WTC11 (cell line): ENCODE results near the gene IL1RAPL2. TPM values are rescaled to one million over a fixed set of nuclear protein-coding genes. Genes with fewer than 3 reads are reported as not detected.

Experiments
- ATAC-seq: fragments of 200-7000 bp; cut with Tn5 transposase; 2 replicates; pipeline ENCODE4 v1.10.0; 2021; ENCODE audit warnings: mild to moderate bottlenecking, moderate library complexity
- CTCF ChIA-PET: fragments of 300-600 bp; sonication (Branson Sonifier 250); formaldehyde crosslinking; loops from one replicate; lab custom pipeline; 2021; ENCODE audit warnings: antibody characterized with exemption; lab: Charles Lee
- POLR2A ChIA-PET: fragments of 350-600 bp; sonication (Branson Sonifier 250); formaldehyde crosslinking; loops from one replicate; lab custom pipeline; 2021; ENCODE audit warnings: antibody characterized with exemption; lab: Charles Lee
- DNase-seq: peaks from one replicate; pipeline ENCODE4 v3.0.0; 2021; ENCODE audit warnings: low spot score
- H3K27ac Mint-ChIP-seq: 2 replicates; pipeline ENCODE4 v1.8.0; 2021; ENCODE audit warnings: mixed read lengths
- H3K27me3 Mint-ChIP-seq: 2 replicates; pipeline ENCODE4 v1.8.0; 2021; ENCODE audit warnings: low read depth, mild to moderate bottlenecking, moderate library complexity, mixed read lengths
- H3K36me3 Mint-ChIP-seq: 2 replicates; pipeline ENCODE4 v1.8.0; 2021; ENCODE audit warnings: mixed read lengths
- H3K4me1 Mint-ChIP-seq: 2 replicates; pipeline ENCODE4 v1.8.0; 2022; ENCODE audit warnings: mixed read lengths
- H3K4me3 Mint-ChIP-seq: 2 replicates; pipeline ENCODE4 v1.8.0; 2021; ENCODE audit warnings: mild to moderate bottlenecking, moderate library complexity, mixed read lengths
- H3K9me3 Mint-ChIP-seq: 2 replicates; pipeline ENCODE4 v1.8.0; 2021; ENCODE audit warnings: mixed read lengths
- AR ChIP-seq: fragments of 250-450 bp; sonication (Bioruptor Pico); IDR thresholded peaks from 2 replicates; pipeline ENCODE4 v1.9.0; 2021; ENCODE audit warnings: mild to moderate bottlenecking
- ATF1 ChIP-seq: sonication (generic); formaldehyde crosslinking; IDR thresholded peaks from 2 replicates; pipeline ENCODE4 v1.8.1; 2023; ENCODE audit warnings: mild to moderate bottlenecking, moderate library complexity, missing genetic modification reagents
- ATF2 ChIP-seq: sonication (generic); formaldehyde crosslinking; IDR thresholded peaks from 2 replicates; pipeline ENCODE4 v1.8.1; 2022; ENCODE audit warnings: low read depth, missing genetic modification reagents, borderline replicate concordance
- CBFB ChIP-seq: sonication (generic); formaldehyde crosslinking; IDR thresholded peaks from 2 replicates; pipeline ENCODE4 v1.8.1; 2022; ENCODE audit warnings: mild to moderate bottlenecking, low read depth, missing genetic modification reagents
- CREM ChIP-seq: sonication (generic); formaldehyde crosslinking; IDR thresholded peaks from 2 replicates; pipeline ENCODE4 v1.8.1; 2022; ENCODE audit warnings: mild to moderate bottlenecking, missing genetic modification reagents, moderate library complexity
- CTCF ChIP-seq: fragments of 200-600 bp; IDR thresholded peaks from 2 replicates; pipeline ENCODE4 v1.8.0; 2022; ENCODE audit warnings: antibody characterized with exemption
- ETV6 ChIP-seq: sonication (generic); formaldehyde crosslinking; IDR thresholded peaks from 2 replicates; pipeline ENCODE4 v1.8.1; 2022; ENCODE audit warnings: mild to moderate bottlenecking, missing genetic modification reagents
- IRF1 ChIP-seq: sonication (generic); formaldehyde crosslinking; IDR thresholded peaks from 2 replicates; pipeline ENCODE4 v1.8.0; 2023; ENCODE audit warnings: missing genetic modification reagents
- MLX ChIP-seq: sonication (generic); formaldehyde crosslinking; IDR thresholded peaks from 2 replicates; pipeline ENCODE4 v1.8.1; 2023; ENCODE audit warnings: mild to moderate bottlenecking, missing genetic modification reagents, moderate library complexity
- NR3C1 ChIP-seq: sonication (generic); formaldehyde crosslinking; conservative IDR thresholded peaks from 2 replicates; pipeline ENCODE4 v1.8.1; 2023; ENCODE audit warnings: low read depth, mild to moderate bottlenecking, missing genetic modification reagents
- PREB ChIP-seq: sonication (generic); formaldehyde crosslinking; IDR thresholded peaks from 2 replicates; pipeline ENCODE4 v1.8.1; 2022; ENCODE audit warnings: mild to moderate bottlenecking, missing genetic modification reagents, moderate library complexity, borderline replicate concordance
- RORB ChIP-seq: fragments of 250-450 bp; sonication (Bioruptor Pico); IDR thresholded peaks from 2 replicates; pipeline ENCODE4 v1.9.0; 2021; ENCODE audit warnings: mild to moderate bottlenecking
- TEAD4 ChIP-seq: sonication (generic); formaldehyde crosslinking; IDR thresholded peaks from 2 replicates; pipeline ENCODE4 v1.8.0; 2022; ENCODE audit warnings: mild to moderate bottlenecking, missing genetic modification reagents
- TP53 ChIP-seq: sonication (generic); formaldehyde crosslinking; IDR thresholded peaks from 2 replicates; pipeline ENCODE4 v1.8.1; 2023; ENCODE audit warnings: mild to moderate bottlenecking, missing genetic modification reagents
- USF2 ChIP-seq: sonication (generic); formaldehyde crosslinking; IDR thresholded peaks from 2 replicates; pipeline ENCODE4 v1.8.1; 2023; ENCODE audit warnings: mild to moderate bottlenecking, missing genetic modification reagents, moderate library complexity
- ZNF219 ChIP-seq: sonication (generic); formaldehyde crosslinking; IDR thresholded peaks from 2 replicates; pipeline ENCODE4 v1.8.0; 2023; ENCODE audit warnings: missing genetic modification reagents, mild to moderate bottlenecking, borderline replicate concordance
- ZNF416 ChIP-seq: fragments of 250-450 bp; sonication (Bioruptor Pico); IDR thresholded peaks from 2 replicates; pipeline ENCODE4 v1.9.0; 2021; ENCODE audit warnings: mild to moderate bottlenecking, inconsistent platforms
- ZNF423 ChIP-seq: fragments of 250-450 bp; sonication (Bioruptor Pico); IDR thresholded peaks from 2 replicates; pipeline ENCODE4 v2.1.2; 2022; ENCODE audit warnings: mild to moderate bottlenecking, moderate library complexity
- total RNA-seq: library from RNA; stranded (reverse); gene quantifications from 3 replicates; pipeline ENCODE4 v1.2.3, GENCODE V29; 2021
- TF ChIP-seq, protein P1 (sequence below): sonication (generic); formaldehyde crosslinking; IDR thresholded peaks from 2 replicates; pipeline ENCODE4 v1.8.1; 2022; ENCODE audit warnings: missing genetic modification reagents, borderline replicate concordance
- TF ChIP-seq, protein P2 (sequence below): sonication (generic); formaldehyde crosslinking; IDR thresholded peaks from 2 replicates; pipeline ENCODE4 v1.8.0; 2022; ENCODE audit warnings: mild to moderate bottlenecking, missing genetic modification reagents

Gene IL1RAPL2
- total RNA-seq, 1 experiment from 2014 or later = 0.09 TPM

- no peaks in the 10 kb centered on the region; the same call in 1 of the 2 replicates for H3K27me3 Mint-ChIP-seq
- TF ChIP-seq CREM (CRISPR knock-in tag) (no peak), PREB (CRISPR knock-in tag) (no peak), ATF1 (CRISPR knock-in tag) (no peak), ZNF416 (CRISPR knock-in tag) (no peak), MLX (CRISPR knock-in tag) (no peak), ATF2 (CRISPR knock-in tag) (no peak), IRF1 (no peak), CTCF (no peak), TEAD4 (CRISPR knock-in tag) (no peak), ETV6 (CRISPR knock-in tag) (no peak)
- TF ChIP-seq, protein P1, sequence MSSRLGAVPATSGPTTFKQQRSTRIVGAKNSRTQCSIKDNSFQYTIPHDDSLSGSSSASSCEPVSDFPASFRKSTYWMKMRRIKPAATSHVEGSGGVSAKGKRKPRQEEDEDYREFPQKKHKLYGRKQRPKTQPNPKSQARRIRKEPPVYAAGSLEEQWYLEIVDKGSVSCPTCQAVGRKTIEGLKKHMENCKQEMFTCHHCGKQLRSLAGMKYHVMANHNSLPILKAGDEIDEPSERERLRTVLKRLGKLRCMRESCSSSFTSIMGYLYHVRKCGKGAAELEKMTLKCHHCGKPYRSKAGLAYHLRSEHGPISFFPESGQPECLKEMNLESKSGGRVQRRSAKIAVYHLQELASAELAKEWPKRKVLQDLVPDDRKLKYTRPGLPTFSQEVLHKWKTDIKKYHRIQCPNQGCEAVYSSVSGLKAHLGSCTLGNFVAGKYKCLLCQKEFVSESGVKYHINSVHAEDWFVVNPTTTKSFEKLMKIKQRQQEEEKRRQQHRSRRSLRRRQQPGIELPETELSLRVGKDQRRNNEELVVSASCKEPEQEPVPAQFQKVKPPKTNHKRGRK (CRISPR knock-in tag) = no peak
- CTCF ChIA-PET = no interaction called here
- H3K4me3 Mint-ChIP-seq = no peak overlapping the region
- H3K4me1 Mint-ChIP-seq = no peaks in the 10 kb centered on the region
- ATAC-seq (no peak), DNase-seq (no peak)
- no peaks in the 10 kb centered on the region for H3K9me3 Mint-ChIP-seq
- no peaks in the 10 kb centered on the region for H3K36me3 Mint-ChIP-seq
- no peak overlapping the region for H3K27ac Mint-ChIP-seq
- POLR2A ChIA-PET = no interaction called here
These were observed 1042.7 kb downstream of the IL1RAPL2 start for GRCh38 chrX:105608745-105609144.

GRCh38 chrX:105609530-105609929 lies 1043.5 kb downstream of the IL1RAPL2 start:
- ChIA-PET CTCF (no interaction called here), POLR2A (no interaction called here)
- no peak overlapping the region for H3K4me3 Mint-ChIP-seq
- H3K27me3 Mint-ChIP-seq = no peaks in the 10 kb centered on the region; the same call in 1 of the 2 replicates
- H3K4me1 Mint-ChIP-seq = no peaks in the 10 kb centered on the region
- no peak overlapping the region for H3K27ac Mint-ChIP-seq
- no peak for ATAC-seq
- no peaks in the 10 kb centered on the region for H3K9me3 Mint-ChIP-seq
- H3K36me3 Mint-ChIP-seq = no peaks in the 10 kb centered on the region
- no peak for DNase-seq
- no peak for TF ChIP-seq NR3C1 (CRISPR knock-in tag)
- TF ChIP-seq USF2 (CRISPR knock-in tag) = no peak
- no peak for TF ChIP-seq CREM (CRISPR knock-in tag)
- TF ChIP-seq ZNF423 (CRISPR knock-in tag) = no peak
- TF ChIP-seq CBFB = no peak
- TF ChIP-seq ETV6 (CRISPR knock-in tag) = no peak
- no peak for TF ChIP-seq RORB (CRISPR knock-in tag)
- TF ChIP-seq TP53 (CRISPR knock-in tag) = no peak
- TF ChIP-seq AR (CRISPR knock-in tag) = no peak
- TF ChIP-seq, protein P2, sequence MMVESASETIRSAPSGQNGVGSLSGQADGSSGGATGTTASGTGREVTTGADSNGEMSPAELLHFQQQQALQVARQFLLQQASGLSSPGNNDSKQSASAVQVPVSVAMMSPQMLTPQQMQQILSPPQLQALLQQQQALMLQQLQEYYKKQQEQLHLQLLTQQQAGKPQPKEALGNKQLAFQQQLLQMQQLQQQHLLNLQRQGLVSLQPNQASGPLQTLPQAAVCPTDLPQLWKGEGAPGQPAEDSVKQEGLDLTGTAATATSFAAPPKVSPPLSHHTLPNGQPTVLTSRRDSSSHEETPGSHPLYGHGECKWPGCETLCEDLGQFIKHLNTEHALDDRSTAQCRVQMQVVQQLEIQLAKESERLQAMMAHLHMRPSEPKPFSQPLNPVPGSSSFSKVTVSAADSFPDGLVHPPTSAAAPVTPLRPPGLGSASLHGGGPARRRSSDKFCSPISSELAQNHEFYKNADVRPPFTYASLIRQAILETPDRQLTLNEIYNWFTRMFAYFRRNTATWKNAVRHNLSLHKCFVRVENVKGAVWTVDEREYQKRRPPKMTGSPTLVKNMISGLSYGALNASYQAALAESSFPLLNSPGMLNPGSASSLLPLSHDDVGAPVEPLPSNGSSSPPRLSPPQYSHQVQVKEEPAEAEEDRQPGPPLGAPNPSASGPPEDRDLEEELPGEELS (CRISPR knock-in tag) = no peak
- TF ChIP-seq, protein P1 (CRISPR knock-in tag) = no peak
- no peak for TF ChIP-seq ZNF219 (CRISPR knock-in tag)
